Measurements from ENCODE around the gene KCTD8. TPM values are rescaled to one million over a fixed set of nuclear protein-coding genes. Genes with fewer than 3 reads are reported as not detected.

The KCTD8 gene
- total RNA-seq, 1 donor from 2014 or later, result 0.43 TPM

- Histone ChIP-seq H3K4me1 (no peaks in the 10 kb centered on the region), H3K4me3 (no peak overlapping the region), H3K27me3 (no peaks in the 10 kb centered on the region), H3K9me3 (no peaks in the 10 kb centered on the region), H3K27ac (no peak overlapping the region), H3K36me3 (no peaks in the 10 kb centered on the region)
- no peak for DNase-seq (ENCODE audit: low spot score in 2 of 2)
- intact Hi-C loops (cut with DNase I), result no loop called here
- TF ChIP-seq CTCF (IDR thresholded peaks at IDR 0.05), result no peak
Measured at GRCh38 chr4:44319129-44319528, 129.5 kb downstream of the KCTD8 start.

- TF ChIP-seq CTCF (IDR thresholded peaks at IDR 0.05), result no peak
- Histone ChIP-seq H3K27ac (no peak overlapping the region), H3K9me3 (no peaks in the 10 kb centered on the region), H3K27me3 (no peaks in the 10 kb centered on the region), H3K4me3 (no peak overlapping the region), H3K36me3 (no peaks in the 10 kb centered on the region), H3K4me1 (no peaks in the 10 kb centered on the region)
- intact Hi-C loops (cut with DNase I), result no loop called here
- no peak for DNase-seq (ENCODE audit: low spot score in 2 of 2)
Measured at GRCh38 chr4:44313702-44314101, 134.9 kb downstream of the KCTD8 start.

- H3K9me3 ChIP-seq, result no peaks in the 10 kb centered on the region
- H3K36me3 ChIP-seq, result no peaks in the 10 kb centered on the region
- no peaks in the 10 kb centered on the region for H3K27me3 ChIP-seq
- intact Hi-C loops (cut with DNase I), result no loop called here
- no peaks in the 10 kb centered on the region for H3K4me1 ChIP-seq
- no peak for TF ChIP-seq CTCF (IDR thresholded peaks at IDR 0.05)
- no peak overlapping the region for H3K27ac ChIP-seq
- no peak for DNase-seq (ENCODE audit: low spot score in 2 of 2)
- H3K4me3 ChIP-seq, result no peak overlapping the region
Measured at GRCh38 chr4:44287505-44287904, 161.1 kb downstream of the KCTD8 start.

- no peaks in the 10 kb centered on the region for H3K36me3 ChIP-seq
- no peaks in the 10 kb centered on the region for H3K9me3 ChIP-seq
- no peak for DNase-seq (ENCODE audit: low spot score in 2 of 2)
- H3K4me3 ChIP-seq, result no peak overlapping the region
- H3K4me1 ChIP-seq, result no peaks in the 10 kb centered on the region
- intact Hi-C loops (cut with DNase I), result no loop called here
- no peak for TF ChIP-seq CTCF (IDR thresholded peaks at IDR 0.05)
- no peak overlapping the region for H3K27ac ChIP-seq
- no peaks in the 10 kb centered on the region for H3K27me3 ChIP-seq
Measured at GRCh38 chr4:44279469-44279868, 169.1 kb downstream of the KCTD8 start.

GRCh38 chr4:44279066-44279465 is 169.5 kb downstream of the KCTD8 start:
- Histone ChIP-seq H3K4me3 (no peak overlapping the region), H3K36me3 (no peaks in the 10 kb centered on the region), H3K9me3 (no peaks in the 10 kb centered on the region), H3K27me3 (no peaks in the 10 kb centered on the region), H3K4me1 (no peaks in the 10 kb centered on the region), H3K27ac (no peak overlapping the region)
- intact Hi-C loops (cut with DNase I), result no loop called here
- no peak for DNase-seq (ENCODE audit: low spot score in 2 of 2)
- TF ChIP-seq CTCF (IDR thresholded peaks at IDR 0.05), result no peak

GRCh38 chr4:44257461-44257860 is 191.1 kb downstream of the KCTD8 start:
- no peaks in the 10 kb centered on the region for H3K36me3 ChIP-seq

More at GRCh38 chr4:44257461-44257860, 191.1 kb downstream of the KCTD8 start:
- Histone ChIP-seq H3K27ac (no peak overlapping the region), H3K9me3 (no peaks in the 10 kb centered on the region), H3K27me3 (no peaks in the 10 kb centered on the region), H3K4me3 (no peak overlapping the region), H3K4me1 (no peaks in the 10 kb centered on the region)
- TF ChIP-seq CTCF (IDR thresholded peaks at IDR 0.05), result no peak
- intact Hi-C loops (cut with DNase I), result no loop called here
- DNase-seq (ENCODE audit: low spot score in 2 of 2), result no peak
